Cardiac septum (tissue), 1 donor: ENCODE measurements around the gene PROCA1. TPM values are rescaled to one million over a fixed set of nuclear protein-coding genes. Genes with fewer than 3 reads are reported as not detected.

ENCODE experiments used
- DNase-seq: peaks from one replicate; pipeline ENCODE4 v3.0.0-alpha.2; 2020; ENCODE audit warnings: low spot score
- intact Hi-C: fragments of 100-400 bp; cut with DNase I; formaldehyde crosslinking; loops from one replicate; pipeline ENCODE4 v1.14.0; 2022
- long read RNA-seq: library from polyadenylated mRNA; unstranded; transcript quantifications from one replicate; pipeline ENCODE4 v2.0.0, GENCODE V29; 2021
- total RNA-seq: library from RNA; stranded (reverse); fragmentation: NEBNext Ultra II Directional; extraction: Animal tissue kit (Norgen Biotek cat#: 25700); gene quantifications from one replicate; pipeline ENCODE4 v1.2.1, GENCODE V29; 2021
- donor health status: DM: no; HTN: no; CAD: no.

Gene PROCA1
- total RNA-seq: 2.0 TPM
- long read RNA-seq: 0 reads

GRCh38 chr17:28711723-28712031, at the start of gene PROCA1:
Gene PROCA1 (minus strand): TSS chr17:28711888. CDS start chr17:28711660, 228 bp downstream.
- DNase-seq: no peak
- intact Hi-C loops: no loop called here

DNA sequence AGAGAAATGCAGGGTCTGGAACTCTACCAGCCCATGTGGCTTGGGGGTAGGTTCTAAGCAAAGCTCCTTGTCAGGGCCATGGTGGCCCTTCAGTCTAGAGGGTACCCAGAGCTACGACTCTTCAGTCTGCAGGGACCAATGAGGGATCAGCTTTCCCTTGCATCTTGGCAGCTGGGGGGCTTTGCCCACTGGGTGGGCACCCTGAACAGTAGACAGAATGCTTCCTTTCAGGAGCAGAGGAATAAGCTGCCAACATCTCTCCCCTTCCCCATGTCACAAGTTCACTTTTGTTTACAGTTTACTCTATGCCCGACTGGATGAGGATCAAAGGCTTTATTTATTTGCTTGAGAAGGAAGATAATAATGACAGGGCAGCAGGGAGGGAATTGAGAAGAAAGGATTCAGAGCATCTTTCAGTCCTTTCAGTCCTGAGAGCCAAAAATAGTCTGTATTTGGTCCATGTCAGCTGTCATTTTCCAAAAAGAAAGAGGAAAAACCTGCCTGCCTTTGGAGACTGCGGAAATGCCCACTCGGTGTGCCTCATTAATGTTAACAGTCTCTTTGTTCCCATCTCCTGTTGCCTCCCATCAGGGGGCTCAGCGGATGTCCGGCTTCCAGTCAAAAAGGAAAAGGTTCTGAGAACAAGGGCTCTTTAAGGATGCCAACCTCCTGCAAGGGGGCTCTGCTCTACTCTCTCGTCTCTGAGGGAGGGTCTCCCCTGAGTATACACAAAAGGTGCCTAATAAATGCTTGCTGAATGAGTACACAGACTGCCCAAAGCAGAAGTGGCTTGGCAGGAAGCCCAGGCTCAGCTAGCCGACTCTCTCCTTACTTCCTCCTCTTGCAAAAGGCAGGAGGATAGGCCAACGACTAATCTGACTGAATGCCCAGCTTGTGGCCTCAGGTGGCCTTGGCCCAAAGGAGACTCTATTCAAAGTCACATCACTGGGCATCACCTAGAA, 49.2 kb upstream of the PROCA1 start:
- intact Hi-C loops: loop anchor here (5.0 kb wide), 2 partner anchors 81 to 156 kb away; partner anchors contain the start of gene FAM222B
- peak; percentile 87 for DNase-seq

DNA sequence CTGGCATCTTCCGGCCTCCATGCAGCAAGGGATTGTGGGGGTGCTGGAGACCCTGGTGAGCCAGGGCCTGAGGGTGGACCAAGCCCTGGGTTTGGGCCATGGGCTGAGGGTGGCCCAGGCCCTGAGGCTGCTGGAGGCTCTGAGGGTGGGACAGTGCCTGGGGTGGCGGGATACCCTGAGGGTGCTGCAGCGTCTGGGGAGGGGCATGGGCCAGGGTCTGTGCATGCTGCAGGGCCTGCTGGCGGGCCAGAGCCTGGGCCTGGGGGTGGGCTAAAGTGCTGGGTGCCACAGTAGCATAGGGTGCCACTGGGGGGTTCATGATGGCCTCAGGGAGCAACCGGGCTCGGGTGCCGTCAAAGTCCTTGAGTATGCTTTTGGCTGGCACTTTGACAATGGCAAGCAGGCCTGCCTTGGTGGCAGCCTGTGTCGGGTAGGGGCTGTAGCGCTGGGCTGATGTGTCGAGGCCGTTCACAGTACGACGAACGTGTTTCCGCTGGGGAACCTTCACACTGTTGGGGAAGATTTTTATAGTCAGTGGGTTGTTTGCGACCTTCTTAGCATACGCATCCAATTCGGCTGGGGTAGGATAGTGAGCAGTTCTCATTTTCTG, 47.7 kb upstream of the PROCA1 start:
- intact Hi-C loops: no loop called here
- DNase-seq: no peak

- DNase-seq: no peak
Measured at GRCh38 chr17:28758411-28759121, 46.9 kb upstream of the PROCA1 start.

DNA sequence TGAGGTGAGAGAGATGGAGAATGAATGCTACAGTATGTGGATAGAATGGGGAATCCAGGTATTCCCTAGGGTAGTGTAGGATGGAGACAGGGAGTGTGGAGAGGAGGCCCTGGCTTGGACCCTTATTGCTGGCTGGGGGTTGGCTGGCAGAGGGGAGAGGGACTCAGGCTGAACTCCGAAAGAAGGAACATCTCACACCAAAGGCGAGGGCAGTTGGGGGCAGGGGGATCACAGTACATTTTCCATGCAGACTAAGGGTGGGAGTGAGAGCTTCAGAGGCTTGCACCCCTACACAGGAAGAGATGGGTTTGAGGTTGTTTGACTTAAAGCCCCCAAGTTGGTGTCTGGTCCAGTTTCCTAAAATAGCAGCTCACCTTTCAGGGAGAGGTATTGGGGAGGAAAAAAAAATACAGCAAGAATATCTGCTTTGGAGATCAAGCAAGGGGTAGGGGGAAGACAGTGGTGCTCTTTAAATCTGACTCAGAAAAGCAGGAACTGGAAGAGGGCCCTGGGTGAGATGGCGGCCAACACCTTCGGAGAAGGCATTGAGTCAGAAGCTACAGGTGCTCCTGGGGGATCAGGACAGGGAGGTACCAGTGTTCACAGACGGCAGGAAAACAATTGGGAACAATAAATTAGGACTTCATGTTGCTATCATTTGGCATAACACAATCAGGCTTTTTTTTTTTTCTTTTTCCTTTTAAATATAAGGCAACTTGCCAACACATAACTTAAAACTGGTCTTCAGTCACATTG, 44.5 kb upstream of the PROCA1 start:
- no peak for DNase-seq
- intact Hi-C loops: no loop called here

More at GRCh38 chr17:28758411-28759121, 46.9 kb upstream of the PROCA1 start:
- intact Hi-C loops: no loop called here

DNA sequence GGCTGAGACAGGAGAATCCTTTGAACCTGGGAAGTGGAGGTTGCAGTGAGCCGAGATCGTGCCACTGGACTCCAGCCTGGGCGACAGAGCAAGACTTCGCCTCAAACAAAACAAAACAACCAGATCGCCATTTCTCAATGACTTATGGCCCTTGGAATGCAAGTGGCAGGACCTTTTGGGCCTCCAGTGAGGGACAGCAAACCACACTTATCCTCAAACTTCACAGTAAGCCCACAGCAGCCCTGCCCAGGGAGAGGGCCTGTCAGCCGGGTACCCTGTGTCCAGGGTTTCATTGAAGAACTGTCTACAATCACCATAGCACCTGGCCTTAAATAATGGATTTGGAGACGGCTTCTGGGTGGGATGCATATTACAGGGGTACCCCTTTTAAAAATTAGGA, 43.8 kb upstream of the PROCA1 start:
- intact Hi-C loops: no loop called here
- DNase-seq: no peak

DNA sequence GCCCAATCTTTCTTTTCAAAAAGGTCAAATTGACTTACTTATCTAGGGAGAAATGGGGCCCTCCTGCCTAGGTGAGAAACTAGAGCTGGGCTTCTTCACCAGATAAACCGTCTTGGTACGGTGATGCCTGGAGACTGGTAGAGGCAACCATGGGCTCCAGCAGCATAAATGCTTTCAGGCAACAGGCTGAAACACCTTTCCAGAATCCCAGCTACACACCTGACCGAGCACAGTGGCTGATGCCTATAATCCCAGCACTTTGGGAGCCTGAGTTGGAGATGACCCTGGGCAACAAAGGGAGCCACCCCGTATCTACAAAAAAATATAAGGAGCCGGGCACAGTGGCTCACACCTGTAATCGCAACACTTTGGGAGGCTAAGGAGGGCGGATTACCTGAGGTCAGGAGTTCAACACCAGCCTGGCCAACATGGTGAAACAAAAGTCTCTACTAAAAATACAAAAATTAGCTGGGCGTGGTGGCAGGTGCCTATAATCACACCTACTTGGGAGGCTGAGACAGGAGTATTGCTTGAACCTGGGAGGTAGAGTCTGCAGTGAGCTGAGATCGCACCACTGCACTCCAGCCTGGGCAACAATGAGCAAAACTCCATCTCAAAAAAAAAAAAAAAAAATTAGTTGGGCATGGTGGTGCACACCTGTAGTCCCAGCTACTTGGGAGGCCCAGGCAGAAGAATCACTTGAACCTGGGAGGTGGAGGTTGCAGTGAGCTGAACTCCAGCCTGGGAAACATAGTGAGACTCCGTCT, 40.1 kb upstream of the PROCA1 start:
- intact Hi-C loops: no loop called here
- DNase-seq: no peak

- peak; percentile 95 for DNase-seq
- intact Hi-C loops: loop anchor here (1.0 kb wide), 1 partner anchor 24 kb away; the partner anchor contains the start of gene TLCD1
Measured at GRCh38 chr17:28750178-28751047, 38.7 kb upstream of the PROCA1 start.

DNA sequence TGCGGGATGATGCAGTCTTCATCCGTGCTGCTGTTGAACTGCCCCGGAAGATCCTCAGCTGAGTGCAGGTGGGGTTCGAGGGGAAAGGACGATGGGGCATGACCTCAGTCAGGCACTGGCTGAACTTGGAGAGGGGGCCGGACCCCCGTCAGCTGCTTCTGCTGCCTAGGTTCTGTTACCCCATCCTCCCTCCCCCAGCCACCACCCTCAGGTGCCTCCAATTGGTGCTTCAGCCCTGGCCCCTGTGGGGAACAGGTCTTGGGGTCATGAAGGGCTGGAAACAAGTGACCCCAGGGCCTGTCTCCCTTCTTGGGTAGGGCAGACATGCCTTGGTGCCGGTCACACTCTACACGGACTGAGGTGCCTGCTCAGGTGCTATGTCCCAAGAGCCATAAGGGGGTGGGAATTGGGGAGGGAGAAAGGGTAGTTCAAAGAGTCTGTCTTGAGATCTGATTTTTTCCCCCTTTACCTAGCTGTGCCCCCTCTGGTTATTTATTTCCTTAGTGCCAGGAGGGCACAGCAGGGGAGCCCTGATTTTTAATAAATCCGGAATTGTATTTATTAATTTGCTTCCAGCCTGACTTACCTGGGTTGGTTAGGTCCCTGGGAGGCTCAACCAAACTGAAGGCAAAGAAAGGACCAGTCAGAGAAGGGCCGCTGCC, 38.0 kb upstream of the PROCA1 start:
- intact Hi-C loops: loop anchor here (1.0 kb wide), 1 partner anchor 23 kb away; the partner anchor contains the start of gene TLCD1
- DNase-seq: no peak

DNA sequence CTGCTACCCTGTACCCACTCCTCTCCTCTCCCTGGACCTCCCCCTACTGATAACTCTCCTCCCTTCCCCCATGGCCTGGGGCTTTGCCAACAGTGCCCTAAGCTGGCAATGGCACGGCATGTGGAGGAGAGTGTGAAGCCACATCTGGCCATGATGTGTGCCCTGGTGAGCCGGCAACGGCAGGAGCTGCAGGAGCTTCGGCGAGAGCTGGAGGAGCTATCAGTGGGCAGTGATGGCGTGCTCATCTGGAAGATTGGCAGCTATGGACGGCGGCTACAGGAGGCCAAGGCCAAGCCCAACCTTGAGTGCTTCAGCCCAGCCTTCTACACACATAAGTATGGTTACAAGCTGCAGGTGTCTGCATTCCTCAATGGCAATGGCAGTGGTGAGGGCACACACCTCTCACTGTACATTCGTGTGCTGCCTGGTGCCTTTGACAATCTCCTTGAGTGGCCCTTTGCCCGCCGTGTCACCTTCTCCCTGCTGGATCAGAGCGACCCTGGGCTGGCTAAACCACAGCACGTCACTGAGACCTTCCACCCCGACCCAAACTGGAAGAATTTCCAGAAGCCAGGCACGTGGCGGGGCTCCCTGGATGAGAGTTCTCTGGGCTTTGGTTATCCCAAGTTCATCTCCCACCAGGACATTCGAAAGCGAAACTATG, 37.3 kb upstream of the PROCA1 start:
- no peak for DNase-seq
- intact Hi-C loops: no loop called here

DNA sequence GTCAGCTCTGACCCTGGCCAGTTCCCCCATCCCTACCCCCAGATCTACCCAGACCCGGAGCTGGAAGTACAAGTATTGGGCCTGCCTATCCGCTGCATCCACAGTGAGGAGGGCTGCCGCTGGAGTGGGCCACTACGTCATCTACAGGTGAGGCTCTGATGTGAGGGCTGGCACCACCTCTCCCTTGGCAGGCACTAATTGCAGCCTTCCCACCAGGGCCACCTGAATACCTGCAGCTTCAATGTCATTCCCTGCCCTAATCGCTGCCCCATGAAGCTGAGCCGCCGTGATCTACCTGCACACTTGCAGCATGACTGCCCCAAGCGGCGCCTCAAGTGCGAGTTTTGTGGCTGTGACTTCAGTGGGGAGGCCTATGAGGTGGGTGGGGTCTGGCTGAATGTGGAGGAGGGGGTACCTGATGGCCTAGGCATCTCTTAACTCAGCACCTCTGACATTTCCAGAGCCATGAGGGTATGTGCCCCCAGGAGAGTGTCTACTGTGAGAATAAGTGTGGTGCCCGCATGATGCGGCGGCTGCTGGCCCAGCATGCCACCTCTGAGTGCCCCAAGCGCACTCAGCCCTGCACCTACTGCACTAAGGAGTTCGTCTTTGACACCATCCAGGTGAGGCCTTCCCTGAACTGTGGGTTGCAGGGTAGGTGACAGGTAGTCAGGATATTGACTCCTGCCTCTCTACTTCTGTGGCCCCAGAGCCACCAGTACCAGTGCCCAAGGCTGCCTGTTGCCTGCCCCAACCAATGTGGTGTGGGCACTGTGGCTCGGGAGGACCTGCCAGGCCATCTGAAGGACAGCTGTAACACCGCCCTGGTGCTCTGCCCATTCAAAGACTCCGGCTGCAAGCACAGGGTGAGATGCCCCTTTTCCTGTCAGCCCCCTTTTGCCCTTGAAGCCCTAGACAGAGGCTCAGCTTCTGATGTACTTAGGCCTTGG, 36.4 kb upstream of the PROCA1 start:
- intact Hi-C loops: no loop called here
- DNase-seq: no peak

DNA sequence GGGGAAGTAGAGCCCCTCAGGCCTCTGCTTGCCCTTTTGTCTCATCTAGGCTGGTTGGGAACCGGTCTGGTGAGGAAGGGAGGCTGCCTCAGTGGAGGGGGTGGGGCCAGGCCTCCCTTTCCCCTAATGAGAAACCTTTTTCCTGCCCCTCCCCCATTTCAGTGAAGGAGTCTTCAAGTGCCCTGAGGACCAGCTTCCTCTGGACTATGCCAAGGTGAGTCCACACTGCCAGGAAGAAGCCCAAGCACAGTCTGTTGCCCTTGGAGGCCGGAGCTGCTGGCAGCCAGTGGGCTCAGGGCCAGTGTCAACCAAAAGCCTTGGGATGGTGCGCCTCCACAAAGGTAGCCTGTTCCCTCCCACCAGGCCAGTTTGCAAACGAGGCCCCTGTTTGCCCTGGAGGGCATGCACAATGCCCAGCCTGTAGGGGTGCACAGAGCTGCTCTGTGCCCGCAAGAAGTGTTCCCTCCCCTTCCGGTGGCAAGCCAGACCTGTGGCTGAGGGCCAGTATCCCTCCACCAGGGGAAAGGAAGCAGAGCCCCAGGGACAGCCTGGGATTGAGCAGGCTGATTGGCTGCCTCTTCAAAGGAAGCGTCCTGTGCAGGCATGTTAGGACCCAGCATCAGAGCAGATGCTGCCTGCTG, 35.5 kb upstream of the PROCA1 start:
- intact Hi-C loops: no loop called here
- no peak for DNase-seq

- DNase-seq: no peak
- intact Hi-C loops: no loop called here
Measured at GRCh38 chr17:28746611-28747050, 34.9 kb upstream of the PROCA1 start.

DNA sequence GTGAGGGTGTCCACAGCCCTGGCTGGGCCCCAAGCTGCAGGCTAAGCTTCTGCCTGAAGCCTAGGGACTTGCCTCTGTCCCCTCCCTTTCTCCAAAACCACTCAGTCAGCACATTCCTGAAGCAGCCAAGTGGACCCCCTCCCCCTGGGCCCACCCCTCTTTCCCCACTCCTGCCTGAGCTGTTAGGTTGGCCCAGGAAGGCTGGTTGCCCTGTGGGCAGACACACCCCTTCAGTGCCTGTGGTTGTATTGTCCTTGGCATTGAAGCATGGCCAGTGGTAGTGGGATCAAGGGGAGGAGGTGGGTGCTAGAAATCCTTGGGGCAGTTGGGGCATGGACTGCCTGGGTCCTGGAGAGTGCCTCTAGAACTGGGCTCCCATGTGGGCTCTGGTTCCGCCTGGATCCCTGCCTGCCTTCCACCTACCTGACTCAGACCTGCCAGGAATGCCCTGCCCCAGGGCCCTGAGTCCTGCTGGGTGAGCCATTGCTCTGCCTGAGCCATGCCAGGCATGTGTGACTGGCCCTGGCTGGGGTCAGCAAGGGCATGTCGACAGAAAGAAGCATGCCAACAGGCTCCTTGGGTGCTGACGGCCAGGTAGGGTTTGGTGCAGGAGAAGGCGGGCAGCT, 34.2 kb upstream of the PROCA1 start:
- intact Hi-C loops: no loop called here

More for the DNA sequence above, 34.2 kb upstream of the PROCA1 start:
- no peak for DNase-seq
